Measurements from ENCODE around the gene RCOR2.
A peak's percentile ranks its signal among the peaks of the same experiment; 100 is the strongest.

RCOR2 gene

GRCh38 chr11:63907808-63908530 lies 9.0 kb downstream of the RCOR2 start:
- no peak for DNase-seq (ENCODE audit: low read depth)

- DNase-seq (ENCODE audit: low read depth), result no peak
Measured at GRCh38 chr11:63907063-63907462, 9.9 kb downstream of the RCOR2 start.

- DNase-seq (ENCODE audit: low read depth), result peak; percentile 49
Measured at GRCh38 chr11:63906585-63906984, 10.4 kb downstream of the RCOR2 start.

- no peak for DNase-seq (ENCODE audit: low read depth)
Measured at GRCh38 chr11:63906087-63906486, 10.9 kb downstream of the RCOR2 start.

GRCh38 chr11:63905179-63905578 lies 11.8 kb downstream of the RCOR2 start:
- no peak for DNase-seq (ENCODE audit: low read depth)

- no peak for DNase-seq (ENCODE audit: low read depth)
Measured at GRCh38 chr11:63904743-63905142, 12.2 kb downstream of the RCOR2 start.

GRCh38 chr11:63903884-63904283 lies 13.1 kb downstream of the RCOR2 start:
- DNase-seq (ENCODE audit: low read depth), result no peak

- DNase-seq (ENCODE audit: low read depth), result no peak
Measured at GRCh38 chr11:63901660-63902059, 15.3 kb downstream of the RCOR2 start.

- no peak for DNase-seq (ENCODE audit: low read depth)
Measured at GRCh38 chr11:63897459-63898146, 19.4 kb downstream of the RCOR2 start.

- DNase-seq (ENCODE audit: low read depth), result no peak
Measured at GRCh38 chr11:63896071-63896470, 20.9 kb downstream of the RCOR2 start.

GRCh38 chr11:63893355-63893754 lies 23.6 kb downstream of the RCOR2 start:
- DNase-seq (ENCODE audit: low read depth), result no peak

- DNase-seq (ENCODE audit: low read depth), result no peak
Measured at GRCh38 chr11:63892228-63892627, 24.7 kb downstream of the RCOR2 start.

GRCh38 chr11:63890368-63890767 lies 26.6 kb downstream of the RCOR2 start:
- DNase-seq (ENCODE audit: low read depth), result no peak

GRCh38 chr11:63889344-63889743 lies 27.6 kb downstream of the RCOR2 start:
- no peak for DNase-seq (ENCODE audit: low read depth)

GRCh38 chr11:63888170-63889086 lies 28.5 kb downstream of the RCOR2 start:
- DNase-seq (ENCODE audit: low read depth), result peak; percentile 67

- no peak for DNase-seq (ENCODE audit: low read depth)
Measured at GRCh38 chr11:63887386-63887999, 29.5 kb downstream of the RCOR2 start.

GRCh38 chr11:63884196-63884932 lies 32.6 kb downstream of the RCOR2 start:
- no peak for DNase-seq (ENCODE audit: low read depth)

- no peak for DNase-seq (ENCODE audit: low read depth)
Measured at GRCh38 chr11:63883791-63884190, 33.2 kb downstream of the RCOR2 start.

- DNase-seq (ENCODE audit: low read depth), result no peak
Measured at GRCh38 chr11:63882555-63883242, 34.3 kb downstream of the RCOR2 start.

GRCh38 chr11:63880403-63880790 lies 36.6 kb downstream of the RCOR2 start:
- no peak for DNase-seq (ENCODE audit: low read depth)

Measured in T follicular helper cell (primary cell).